ENCODE results near the gene ZBED5. TPM values are rescaled to one million over a fixed set of nuclear protein-coding genes. Genes with fewer than 3 reads are reported as not detected.

The ZBED5 gene
- total and polyA plus RNA-seq, 9 of the 15 experiments (the other 6 are each of a cell fraction or from before 2014, with no cell fraction given), result 12.4 to 70.7 (median 26.8) TPM

DNA sequence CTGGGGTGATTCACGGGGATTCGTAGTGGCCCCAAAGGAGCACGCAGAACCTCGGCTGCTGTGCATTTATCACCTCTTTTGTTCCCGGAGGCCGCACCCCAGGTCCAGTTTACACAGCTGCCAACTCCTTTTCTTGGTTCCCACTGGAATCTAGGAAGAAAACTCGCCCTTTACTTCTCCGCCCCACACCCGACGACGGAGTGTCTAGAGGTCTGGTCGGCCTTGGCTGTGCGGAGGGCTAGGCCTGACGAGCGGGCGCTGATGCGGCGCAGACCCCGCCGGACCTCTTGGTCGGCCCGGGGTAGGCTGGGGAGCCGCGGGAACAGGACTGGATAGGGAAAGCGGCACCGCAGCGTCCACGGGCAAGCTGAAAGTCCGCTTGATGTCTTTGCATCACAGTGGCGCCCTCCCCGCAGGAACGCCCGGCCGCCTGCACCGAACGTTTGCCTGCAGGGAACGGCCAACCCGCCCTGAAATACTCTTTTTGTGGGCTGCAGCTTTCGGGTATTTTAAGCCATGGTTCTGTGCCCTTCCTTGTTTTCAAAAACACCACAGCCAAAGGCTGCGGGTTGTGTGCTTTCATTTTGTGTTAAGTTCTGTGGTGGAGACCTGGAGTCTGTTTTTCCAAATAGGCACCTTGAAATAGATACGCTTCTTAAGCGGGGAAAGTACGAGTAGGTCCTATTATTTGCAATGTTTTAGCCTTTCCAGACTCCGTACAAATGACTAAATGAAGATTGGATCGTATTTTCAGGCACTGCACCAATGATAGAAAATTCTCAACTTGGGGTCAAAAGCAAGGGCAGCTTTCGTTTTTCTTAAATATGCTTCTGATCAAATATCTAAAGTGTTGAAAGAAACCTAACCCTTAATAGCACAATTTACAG lies 829 bp upstream of the ZBED5 start (continued):
- TF ChIP-seq ZNF589 (CRISPR knock-in tag; IDR thresholded peaks at IDR 0.05; ENCODE audit: low read depth) (no peak), KLF13 (tag; IDR thresholded peaks at IDR 0.05; ENCODE audit: borderline replicate concordance, low read depth) (0 out of 2 replicates have a peak, but pooled peaks have one; percentile 21), ZNF830 (CRISPR knock-in tag; IDR thresholded peaks at IDR 0.05) (0 out of 2 replicates have a peak, but pooled peaks have one; percentile 25), TBP (optimal IDR thresholded peaks at IDR 0.05; ENCODE audit: low read depth, low read length) (no peak), ZNF561 (CRISPR knock-in tag; conservative IDR thresholded peaks at IDR 0.05) (no peak), XRCC5 (IDR thresholded peaks at IDR 0.05; ENCODE audit: low read depth, low read length) (no peak), ZNF174 (CRISPR knock-in tag; IDR thresholded peaks at IDR 0.05) (no peak), ZNF324 (CRISPR knock-in tag; IDR thresholded peaks at IDR 0.05) (no peak), RNF2 (IDR thresholded peaks at IDR 0.05) (peak; percentile 3; the same call in 1 of the 2 replicates), ZKSCAN8 (CRISPR knock-in tag; IDR thresholded peaks at IDR 0.05) (no peak; the same call in 1 of the 2 replicates), NR4A1 (CRISPR knock-in tag; IDR thresholded peaks at IDR 0.05) (no peak), NR4A1 (tag; IDR thresholded peaks at IDR 0.05) (0 out of 2 replicates have a peak, but pooled peaks have one; percentile 16)
- TF ChIP-seq, protein P1, sequence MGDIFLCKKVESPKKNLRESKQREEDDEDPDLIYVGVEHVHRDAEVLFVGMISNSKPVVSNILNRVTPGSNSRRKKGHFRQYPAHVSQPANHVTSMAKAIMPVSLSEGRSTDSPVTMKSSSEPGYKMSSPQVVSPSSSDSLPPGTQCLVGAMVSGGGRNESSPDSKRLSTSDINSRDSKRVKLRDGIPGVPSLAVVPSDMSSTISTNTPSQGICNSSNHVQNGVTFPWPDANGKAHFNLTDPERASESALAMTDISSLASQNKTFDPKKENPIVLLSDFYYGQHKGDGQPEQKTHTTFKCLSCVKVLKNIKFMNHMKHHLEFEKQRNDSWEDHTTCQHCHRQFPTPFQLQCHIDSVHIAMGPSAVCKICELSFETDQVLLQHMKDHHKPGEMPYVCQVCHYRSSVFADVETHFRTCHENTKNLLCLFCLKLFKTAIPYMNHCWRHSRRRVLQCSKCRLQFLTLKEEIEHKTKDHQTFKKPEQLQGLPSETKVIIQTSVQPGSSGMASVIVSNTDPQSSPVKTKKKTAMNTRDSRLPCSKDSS (IDR thresholded peaks at IDR 0.05; ENCODE audit: low read depth, partially characterized antibody), result no peak
- TF ChIP-seq, protein P2, sequence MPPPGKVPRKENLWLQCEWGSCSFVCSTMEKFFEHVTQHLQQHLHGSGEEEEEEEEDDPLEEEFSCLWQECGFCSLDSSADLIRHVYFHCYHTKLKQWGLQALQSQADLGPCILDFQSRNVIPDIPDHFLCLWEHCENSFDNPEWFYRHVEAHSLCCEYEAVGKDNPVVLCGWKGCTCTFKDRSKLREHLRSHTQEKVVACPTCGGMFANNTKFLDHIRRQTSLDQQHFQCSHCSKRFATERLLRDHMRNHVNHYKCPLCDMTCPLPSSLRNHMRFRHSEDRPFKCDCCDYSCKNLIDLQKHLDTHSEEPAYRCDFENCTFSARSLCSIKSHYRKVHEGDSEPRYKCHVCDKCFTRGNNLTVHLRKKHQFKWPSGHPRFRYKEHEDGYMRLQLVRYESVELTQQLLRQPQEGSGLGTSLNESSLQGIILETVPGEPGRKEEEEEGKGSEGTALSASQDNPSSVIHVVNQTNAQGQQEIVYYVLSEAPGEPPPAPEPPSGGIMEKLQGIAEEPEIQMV (tag; conservative IDR thresholded peaks at IDR 0.05; ENCODE audit: low read depth), result no peak
- TF ChIP-seq, protein P3, sequence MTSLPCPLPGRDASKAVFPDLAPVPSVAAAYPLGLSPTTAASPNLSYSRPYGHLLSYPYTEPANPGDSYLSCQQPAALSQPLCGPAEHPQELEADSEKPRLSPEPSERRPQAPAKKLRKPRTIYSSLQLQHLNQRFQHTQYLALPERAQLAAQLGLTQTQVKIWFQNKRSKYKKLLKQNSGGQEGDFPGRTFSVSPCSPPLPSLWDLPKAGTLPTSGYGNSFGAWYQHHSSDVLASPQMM (CRISPR knock-in tag; IDR thresholded peaks at IDR 0.05), result no peak
- TF ChIP-seq, protein P4, sequence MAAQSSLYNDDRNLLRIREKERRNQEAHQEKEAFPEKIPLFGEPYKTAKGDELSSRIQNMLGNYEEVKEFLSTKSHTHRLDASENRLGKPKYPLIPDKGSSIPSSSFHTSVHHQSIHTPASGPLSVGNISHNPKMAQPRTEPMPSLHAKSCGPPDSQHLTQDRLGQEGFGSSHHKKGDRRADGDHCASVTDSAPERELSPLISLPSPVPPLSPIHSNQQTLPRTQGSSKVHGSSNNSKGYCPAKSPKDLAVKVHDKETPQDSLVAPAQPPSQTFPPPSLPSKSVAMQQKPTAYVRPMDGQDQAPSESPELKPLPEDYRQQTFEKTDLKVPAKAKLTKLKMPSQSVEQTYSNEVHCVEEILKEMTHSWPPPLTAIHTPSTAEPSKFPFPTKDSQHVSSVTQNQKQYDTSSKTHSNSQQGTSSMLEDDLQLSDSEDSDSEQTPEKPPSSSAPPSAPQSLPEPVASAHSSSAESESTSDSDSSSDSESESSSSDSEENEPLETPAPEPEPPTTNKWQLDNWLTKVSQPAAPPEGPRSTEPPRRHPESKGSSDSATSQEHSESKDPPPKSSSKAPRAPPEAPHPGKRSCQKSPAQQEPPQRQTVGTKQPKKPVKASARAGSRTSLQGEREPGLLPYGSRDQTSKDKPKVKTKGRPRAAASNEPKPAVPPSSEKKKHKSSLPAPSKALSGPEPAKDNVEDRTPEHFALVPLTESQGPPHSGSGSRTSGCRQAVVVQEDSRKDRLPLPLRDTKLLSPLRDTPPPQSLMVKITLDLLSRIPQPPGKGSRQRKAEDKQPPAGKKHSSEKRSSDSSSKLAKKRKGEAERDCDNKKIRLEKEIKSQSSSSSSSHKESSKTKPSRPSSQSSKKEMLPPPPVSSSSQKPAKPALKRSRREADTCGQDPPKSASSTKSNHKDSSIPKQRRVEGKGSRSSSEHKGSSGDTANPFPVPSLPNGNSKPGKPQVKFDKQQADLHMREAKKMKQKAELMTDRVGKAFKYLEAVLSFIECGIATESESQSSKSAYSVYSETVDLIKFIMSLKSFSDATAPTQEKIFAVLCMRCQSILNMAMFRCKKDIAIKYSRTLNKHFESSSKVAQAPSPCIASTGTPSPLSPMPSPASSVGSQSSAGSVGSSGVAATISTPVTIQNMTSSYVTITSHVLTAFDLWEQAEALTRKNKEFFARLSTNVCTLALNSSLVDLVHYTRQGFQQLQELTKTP (IDR thresholded peaks at IDR 0.05; ENCODE audit: low read depth in 1 of 2, partially characterized antibody in 2 of 2), result peak in 1 of 2 experiments; percentile 31
